MM.1S (cell line): Measurements from ENCODE around the gene ZNF827.

ENCODE experiments used
- CTCF ChIP-seq: fragments of 300-600 bp; sonication (generic); IDR thresholded peaks from 2 replicates; pipeline ENCODE4 v1.5.1; 2016; ENCODE audit warnings: antibody characterized with exemption, low read length, mixed read lengths
- EZH2 ChIP-seq: fragments of 300-600 bp; sonication (generic); optimal IDR thresholded peaks from 2 replicates; pipeline ENCODE3; 2017; ENCODE audit warnings: low read depth, mild to moderate bottlenecking, antibody characterized with exemption, low read length, mixed read lengths
- EZH2phosphoT487 ChIP-seq: fragments of 300-600 bp; sonication (generic); IDR thresholded peaks from 2 replicates; pipeline ENCODE4 v1.6.1; 2018; ENCODE audit warnings: antibody characterized with exemption, low read length

- no peak for TF ChIP-seq CTCF
- TF ChIP-seq EZH2, result no peak
- no peak for TF ChIP-seq EZH2phosphoT487
These were observed 99.5 kb downstream of the ZNF827 start for GRCh38 chr4:145839151-145839550.
